ENCODE results near the gene ZBTB9.

- TF ChIP-seq EZH2 (IDR thresholded peaks at IDR 0.05; ENCODE audit: borderline replicate concordance, low read length), result no peak
- no peak for TF ChIP-seq CTCF (IDR thresholded peaks at IDR 0.05; ENCODE audit: low read length)
These were observed 34.0 kb downstream of the ZBTB9 start for GRCh38 chr6:33488339-33488738.

Data from OCI-LY1 (cell line).